GM21447 (cell line): Measurements from ENCODE around the gene LETM1.
A peak's percentile ranks its signal among the peaks of the same experiment; 100 is the strongest.

ENCODE experiments used
- ATAC-seq: cut with Tn5 transposase; IDR thresholded peaks from one replicate; pipeline ENCODE4 v1.9.1; 2021; ENCODE audit not compliant: unreplicated experiment

The LETM1 gene

GRCh38 chr4:1873291-1873690, 17.3 kb upstream of the LETM1 start:
- ATAC-seq = no peak

GRCh38 chr4:1872870-1873269, 16.9 kb upstream of the LETM1 start:
- ATAC-seq = no peak

DNA sequence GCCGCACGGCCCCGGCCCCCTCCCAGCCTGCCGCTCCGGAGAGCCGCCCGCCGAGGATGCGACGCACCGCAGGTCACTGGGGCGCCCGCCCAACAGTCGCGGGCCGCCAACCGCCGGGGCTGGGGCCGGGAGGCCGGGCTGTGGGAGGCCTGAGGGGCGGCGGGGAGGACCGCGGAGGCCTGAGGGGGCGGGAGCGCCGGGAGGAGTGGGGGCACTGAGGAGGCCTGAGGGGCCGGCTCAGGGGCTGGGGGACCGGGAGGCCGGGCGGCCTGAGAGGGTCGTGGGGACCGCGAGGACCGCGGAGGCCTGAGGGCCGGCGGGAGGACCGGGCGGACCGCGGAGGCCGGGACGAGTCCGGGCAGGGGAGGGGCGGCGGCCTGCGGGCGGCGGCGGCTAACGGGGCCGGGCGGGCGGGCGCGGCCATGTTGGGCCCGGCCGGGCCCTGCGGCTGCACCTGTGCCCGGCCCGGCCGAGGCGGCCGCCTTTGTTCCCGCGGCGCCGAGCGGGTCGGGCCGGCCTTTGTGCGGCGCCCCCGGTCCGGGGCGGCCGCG, 15.6 kb upstream of the LETM1 start:
- ATAC-seq = peak; percentile 6

- peak; percentile 54 for ATAC-seq
These were observed 14.9 kb upstream of the LETM1 start, which contains the start of gene NSD2 for GRCh38 chr4:1870578-1871443. Gene NSD2 (plus strand): TSS chr4:1871393. CDS start chr4:1900655, 29,262 bp downstream.

- peak; percentile 57 for ATAC-seq
These were observed 14.3 kb upstream of the LETM1 start for GRCh38 chr4:1870328-1870577.

DNA sequence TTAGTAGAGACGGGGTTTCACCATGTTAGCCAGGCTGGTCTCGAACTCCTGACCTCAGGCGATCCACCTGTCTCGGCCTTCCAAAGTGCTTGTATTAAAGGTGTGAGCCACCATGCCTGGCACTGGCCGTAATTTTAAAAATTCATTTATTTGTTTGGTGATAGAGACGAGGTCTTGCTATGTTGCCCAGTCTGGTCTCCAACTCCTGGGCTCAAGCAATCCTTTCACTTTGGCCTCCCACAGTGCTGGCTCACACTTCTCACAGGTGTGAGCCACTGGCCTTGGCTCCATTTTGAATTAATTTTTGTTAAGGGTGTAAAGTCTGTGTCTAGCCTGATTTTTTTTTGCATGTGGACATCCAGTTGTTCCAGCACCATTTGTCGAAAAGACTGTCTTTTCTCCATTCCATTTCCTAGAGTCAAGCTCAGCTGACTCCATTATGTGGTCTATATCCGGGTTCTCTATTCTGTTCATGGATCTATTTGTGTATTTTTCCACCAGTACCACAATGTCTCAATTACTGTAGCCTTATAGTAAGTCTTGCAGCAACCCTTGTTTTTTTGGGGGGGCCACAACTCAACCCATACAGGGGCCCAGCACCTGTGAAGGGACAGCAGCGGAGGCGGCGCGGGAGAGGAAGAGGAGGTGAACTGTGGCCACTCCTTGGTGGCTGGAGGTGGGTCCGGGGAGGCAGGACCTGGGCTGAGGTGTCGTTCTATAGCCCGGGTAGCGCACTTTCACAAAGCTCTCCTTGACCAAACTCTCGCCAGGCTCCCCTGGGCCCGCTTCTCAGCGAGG, 13.8 kb upstream of the LETM1 start:
- ATAC-seq = peak; percentile 4

- ATAC-seq = no peak
These were observed 13.0 kb upstream of the LETM1 start for GRCh38 chr4:1868912-1869311.

GRCh38 chr4:1868293-1868692, 12.3 kb upstream of the LETM1 start:
- no peak for ATAC-seq

DNA sequence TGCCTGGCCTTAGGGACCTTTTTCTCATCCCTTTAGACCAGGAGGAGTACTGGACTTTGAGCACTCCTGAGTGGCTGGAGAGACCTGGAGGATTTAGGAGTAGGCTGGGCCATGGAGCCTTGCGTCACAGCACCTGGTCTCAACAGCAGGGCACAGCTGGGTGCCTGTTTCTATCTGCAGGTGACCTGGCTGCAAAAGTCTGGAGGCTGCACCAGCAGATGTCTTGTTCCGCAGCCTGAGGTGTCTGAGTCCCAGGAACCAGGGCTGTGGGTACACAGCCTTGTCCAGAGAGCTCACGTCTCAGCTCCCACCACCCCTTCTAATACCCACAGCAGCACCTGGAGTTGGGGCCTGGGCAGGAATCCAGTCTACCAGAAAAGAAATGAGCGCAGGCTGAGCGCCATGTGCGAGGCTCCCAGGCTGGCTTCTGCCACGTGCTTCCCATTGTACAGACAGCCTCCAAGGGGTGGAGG, 10.3 kb upstream of the LETM1 start:
- no peak for ATAC-seq

DNA sequence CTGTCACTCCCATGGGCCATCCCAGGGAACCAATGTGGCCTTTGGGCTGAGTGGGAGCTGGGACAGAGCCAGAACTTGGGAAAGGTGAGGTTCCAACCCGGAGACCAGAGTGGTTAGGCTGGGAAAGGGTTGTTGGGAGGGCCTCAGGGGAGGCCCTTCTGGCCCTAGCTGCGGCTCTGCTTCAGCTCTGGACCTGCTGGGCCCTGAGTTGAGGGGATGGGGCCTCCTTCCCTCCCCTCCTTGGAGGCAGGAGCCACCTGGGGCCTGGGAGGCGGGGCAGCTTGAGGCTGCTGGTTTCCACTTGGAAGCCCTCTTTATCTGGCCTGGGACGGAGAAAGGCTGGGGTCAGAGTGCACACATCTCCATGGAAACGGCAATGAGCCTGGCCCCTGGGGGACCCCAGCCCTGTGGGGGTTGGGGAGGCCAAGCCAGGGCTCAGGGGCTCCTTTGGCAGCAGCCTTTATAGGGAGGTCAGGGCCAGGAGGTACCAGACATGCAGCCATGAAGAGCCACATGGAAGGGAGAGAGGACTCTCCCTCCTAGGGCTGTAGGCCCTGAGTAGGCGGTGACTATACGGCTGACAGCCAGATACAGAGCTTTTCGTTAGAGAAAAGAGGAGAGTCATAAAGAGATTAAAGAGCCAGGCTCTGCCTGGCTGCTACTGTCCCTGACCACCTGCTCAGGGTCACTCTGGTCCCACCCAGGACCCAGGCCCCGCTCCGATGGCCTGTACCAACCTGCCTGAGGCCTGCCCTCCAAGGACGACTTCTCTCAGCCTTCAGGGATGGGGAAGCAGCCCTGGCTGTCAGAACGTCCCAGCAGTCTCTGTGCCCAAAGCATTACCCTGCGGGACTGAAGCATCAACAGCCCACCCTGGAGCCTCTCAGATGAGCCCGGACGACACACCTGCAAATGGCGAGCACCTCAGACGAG, 8.4 kb upstream of the LETM1 start:
- no peak for ATAC-seq

DNA sequence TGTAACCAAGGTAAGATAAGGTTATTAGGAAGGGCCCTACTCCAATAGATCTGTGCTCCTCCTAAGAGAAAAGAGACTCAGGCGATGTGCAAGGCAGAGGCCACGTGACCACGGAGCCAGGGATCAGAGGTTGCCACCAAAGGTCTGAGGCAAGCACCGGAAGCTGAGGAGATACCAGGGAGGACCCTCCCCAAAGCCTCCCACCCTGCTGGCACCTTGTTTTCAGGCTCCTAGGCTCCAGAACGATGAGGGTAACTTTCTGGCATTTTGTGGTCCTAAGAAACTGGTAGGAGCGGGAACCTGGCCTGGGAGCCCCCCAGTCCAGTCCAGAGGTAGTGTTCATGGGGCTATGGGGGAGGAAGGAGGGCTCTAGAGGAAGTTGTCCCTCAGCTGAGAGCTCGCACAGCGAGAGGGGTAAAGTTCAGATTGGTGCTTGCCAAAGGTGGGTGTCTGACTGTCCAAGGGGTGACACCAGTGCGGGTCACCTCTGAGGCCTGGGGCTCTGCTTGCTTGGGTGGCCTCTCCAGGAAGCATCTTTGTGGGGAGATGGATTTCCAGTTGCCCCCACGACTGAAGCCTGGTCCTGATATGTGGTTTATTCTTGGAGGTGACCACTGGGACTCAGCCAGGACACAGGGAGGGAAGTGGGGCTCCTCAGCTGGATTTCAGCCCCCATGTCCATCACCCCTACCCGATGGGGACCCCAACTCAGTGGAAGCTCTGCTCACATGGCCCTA, 7.5 kb upstream of the LETM1 start:
- no peak for ATAC-seq

GRCh38 chr4:1862961-1863296, 7.0 kb upstream of the LETM1 start:
- ATAC-seq = no peak

DNA sequence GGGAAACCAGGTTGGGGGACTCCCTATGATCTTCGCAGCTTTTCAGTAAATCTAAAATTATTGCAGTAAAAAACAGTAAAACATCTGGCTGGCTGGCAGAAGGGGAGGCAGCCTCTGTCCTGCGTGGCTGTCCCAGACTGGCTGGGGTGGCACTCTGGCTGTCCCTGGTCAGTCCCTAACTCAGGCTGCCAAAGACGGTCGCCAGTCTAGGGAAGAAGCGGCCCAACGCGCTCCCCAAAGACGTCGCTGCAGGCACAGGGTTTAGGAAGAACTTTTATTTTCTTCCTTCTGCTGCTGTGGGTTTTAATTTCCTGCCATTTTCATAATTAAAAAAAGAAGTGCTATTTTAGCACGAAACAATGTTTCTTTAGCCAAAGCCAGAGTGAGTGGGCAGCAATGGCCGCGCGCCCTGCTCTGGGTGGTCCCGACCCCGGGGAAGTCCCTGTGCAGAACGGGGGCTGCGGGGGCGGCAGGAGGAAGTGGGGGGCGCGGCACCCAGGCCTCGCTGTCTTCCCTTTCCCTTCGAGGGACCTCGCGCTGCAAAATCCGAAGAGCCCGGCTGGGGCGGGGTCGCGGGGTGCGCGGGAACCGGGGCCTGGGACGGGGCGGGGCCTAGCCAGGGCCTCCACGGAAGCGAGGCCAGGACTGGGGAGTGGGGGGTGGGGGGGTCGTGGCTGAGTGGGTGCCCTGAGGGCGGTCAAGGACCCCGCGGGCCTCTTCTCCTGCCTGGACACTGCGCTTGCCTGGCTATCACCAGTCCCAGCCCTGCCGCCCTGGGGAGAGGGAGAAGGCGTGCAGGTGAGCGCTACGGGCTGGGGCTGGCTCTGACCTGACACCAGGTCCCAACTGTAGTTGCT, 6.3 kb upstream of the LETM1 start:
- no peak for ATAC-seq

DNA sequence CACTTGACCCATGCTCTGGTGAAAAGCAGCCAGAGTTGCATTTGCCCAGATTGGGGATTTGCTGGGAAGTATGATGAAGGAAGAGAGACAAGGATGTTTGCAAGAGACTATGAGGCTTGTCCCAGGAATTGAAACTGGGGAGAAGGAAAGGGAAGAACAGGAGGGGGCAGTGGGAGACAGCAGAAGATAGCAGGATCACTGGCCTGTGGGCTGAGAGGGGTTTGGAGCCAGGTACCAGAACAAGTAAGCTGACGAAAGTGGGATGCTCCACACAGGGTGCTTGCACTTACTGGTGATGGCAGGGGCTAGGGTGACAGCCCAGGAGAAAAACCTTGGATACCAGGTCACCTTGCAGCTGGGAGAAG, 3.4 kb upstream of the LETM1 start:
- ATAC-seq = no peak

GRCh38 chr4:1857931-1858330, 2.0 kb upstream of the LETM1 start:
- ATAC-seq = no peak

GRCh38 chr4:1856943-1857699, 1.2 kb upstream of the LETM1 start:
- ATAC-seq = no peak

DNA sequence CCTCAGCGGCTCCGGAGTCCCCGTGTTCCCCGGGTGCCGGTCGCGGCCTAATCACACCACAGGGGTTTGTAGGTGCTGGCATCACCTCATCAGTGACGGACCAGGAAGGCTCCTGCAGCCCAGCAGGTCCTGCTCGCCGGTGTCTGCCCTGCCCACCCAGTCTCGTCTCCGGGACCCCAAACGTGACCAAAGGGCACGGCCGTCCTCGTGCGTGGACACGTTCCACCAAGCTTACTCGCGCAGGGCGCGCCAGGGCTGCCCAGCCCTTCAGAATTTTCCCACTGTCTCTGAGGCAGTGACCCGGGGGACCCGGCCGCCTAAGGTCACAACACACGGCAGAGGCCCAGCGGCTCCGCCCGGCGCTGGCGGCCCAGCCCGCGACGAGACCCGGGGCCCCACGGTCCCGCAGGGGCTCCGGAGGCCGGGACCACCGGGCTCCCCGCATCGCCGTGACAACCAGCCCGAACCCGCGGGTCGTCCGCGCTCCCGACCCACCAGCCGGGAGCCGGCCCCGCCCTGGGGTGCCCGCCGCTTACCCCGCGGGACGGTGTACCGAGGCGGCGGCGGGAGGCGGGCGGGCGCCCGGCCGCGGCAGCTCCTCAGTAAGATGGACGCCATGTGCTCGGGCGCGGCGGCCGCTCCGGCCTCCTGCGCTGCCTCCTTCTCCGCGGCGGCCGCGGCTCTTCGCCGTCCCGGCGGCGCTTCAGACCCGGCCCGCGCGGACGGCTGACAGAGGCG, 454 bp downstream of the LETM1 start:
- ATAC-seq = peak; percentile 21

GRCh38 chr4:1854752-1855151, 1.2 kb downstream of the LETM1 start:
- no peak for ATAC-seq
